Skin of body (tissue), 2 donors: ENCODE results near the gene RBMS1. TPM values are rescaled to one million over a fixed set of nuclear protein-coding genes. Genes with fewer than 3 reads are reported as not detected.

Source experiments
- DNase-seq: peaks from one replicate; lab custom pipeline; 2025; lab: John Stamatoyannopoulos, UW
- total RNA-seq: library from RNA; depleted of rRNA; stranded (reverse); fragments of >200 nt; gene quantifications from one replicate; pipeline ENCODE4 v1.2.3, GENCODE V29; 2014

Gene RBMS1
- total RNA-seq, 1 donor from 2014 or later = 112 TPM

- no peak for DNase-seq
These were observed 236.4 kb downstream of the RBMS1 start for GRCh38 chr2:160257041-160257742.

GRCh38 chr2:160256507-160256906, 237.1 kb downstream of the RBMS1 start:
- DNase-seq = no peak

GRCh38 chr2:160255408-160255807, 238.2 kb downstream of the RBMS1 start:
- no peak for DNase-seq

GRCh38 chr2:160254189-160254762, 239.3 kb downstream of the RBMS1 start:
- DNase-seq = no peak

GRCh38 chr2:160253440-160254188, 240.0 kb downstream of the RBMS1 start:
- no peak for DNase-seq

GRCh38 chr2:160252900-160253299, 240.7 kb downstream of the RBMS1 start:
- DNase-seq = no peak

GRCh38 chr2:160252278-160252887, 241.2 kb downstream of the RBMS1 start:
- peak; percentile 52 for DNase-seq

GRCh38 chr2:160251569-160251968, 242.0 kb downstream of the RBMS1 start:
- DNase-seq = no peak

GRCh38 chr2:160249876-160250275, 243.7 kb downstream of the RBMS1 start:
- DNase-seq = no peak

- DNase-seq = peak; percentile 16
These were observed 246.1 kb downstream of the RBMS1 start for GRCh38 chr2:160247296-160248035.

- no peak for DNase-seq
These were observed 247.3 kb downstream of the RBMS1 start for GRCh38 chr2:160246356-160246755.

- no peak for DNase-seq
These were observed 247.9 kb downstream of the RBMS1 start for GRCh38 chr2:160245614-160246155.

- no peak for DNase-seq
These were observed 250.6 kb downstream of the RBMS1 start for GRCh38 chr2:160242893-160243564.

GRCh38 chr2:160241251-160242137, 252.1 kb downstream of the RBMS1 start:
- no peak for DNase-seq

GRCh38 chr2:160239436-160239835, 254.2 kb downstream of the RBMS1 start:
- no peak for DNase-seq

GRCh38 chr2:160238392-160238791, 255.2 kb downstream of the RBMS1 start:
- DNase-seq = no peak

GRCh38 chr2:160232905-160233475, 260.6 kb downstream of the RBMS1 start:
- DNase-seq = no peak

GRCh38 chr2:160229591-160229990, 264.0 kb downstream of the RBMS1 start:
- DNase-seq = no peak
